IPS DF 4.7 (cell line): ENCODE data around the gene MAST4.

Experiments used
- DNase-seq: peaks from one replicate; pipeline ENCODE4 v3.0.0-alpha.2; 2013; ENCODE audit warnings: low spot score; ENCODE audit errors: extremely low read depth

Gene MAST4

DNA sequence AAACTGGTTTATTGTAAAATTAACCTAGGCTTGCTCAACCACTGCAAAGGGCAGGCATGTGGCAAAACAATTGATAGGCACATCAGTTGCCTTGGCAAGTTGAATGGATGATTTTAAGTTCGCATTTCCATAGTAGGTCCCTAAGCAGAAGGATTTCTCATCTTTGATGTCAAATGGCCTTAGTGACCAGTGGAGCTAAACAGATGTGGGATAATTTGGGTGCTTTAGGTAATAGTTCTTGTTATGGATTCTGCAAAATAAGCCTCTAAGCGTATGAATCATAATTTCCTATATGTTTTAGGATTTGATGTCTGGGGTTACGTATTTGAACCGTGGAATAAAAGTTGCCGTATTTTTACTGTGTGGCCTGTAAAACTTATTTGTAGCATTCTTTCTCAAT, 418.0 kb downstream of the MAST4 start:
- no peak for DNase-seq

- DNase-seq: no peak
Observed at GRCh38 chr5:67014957-67015400, 418.8 kb downstream of the MAST4 start.

DNA sequence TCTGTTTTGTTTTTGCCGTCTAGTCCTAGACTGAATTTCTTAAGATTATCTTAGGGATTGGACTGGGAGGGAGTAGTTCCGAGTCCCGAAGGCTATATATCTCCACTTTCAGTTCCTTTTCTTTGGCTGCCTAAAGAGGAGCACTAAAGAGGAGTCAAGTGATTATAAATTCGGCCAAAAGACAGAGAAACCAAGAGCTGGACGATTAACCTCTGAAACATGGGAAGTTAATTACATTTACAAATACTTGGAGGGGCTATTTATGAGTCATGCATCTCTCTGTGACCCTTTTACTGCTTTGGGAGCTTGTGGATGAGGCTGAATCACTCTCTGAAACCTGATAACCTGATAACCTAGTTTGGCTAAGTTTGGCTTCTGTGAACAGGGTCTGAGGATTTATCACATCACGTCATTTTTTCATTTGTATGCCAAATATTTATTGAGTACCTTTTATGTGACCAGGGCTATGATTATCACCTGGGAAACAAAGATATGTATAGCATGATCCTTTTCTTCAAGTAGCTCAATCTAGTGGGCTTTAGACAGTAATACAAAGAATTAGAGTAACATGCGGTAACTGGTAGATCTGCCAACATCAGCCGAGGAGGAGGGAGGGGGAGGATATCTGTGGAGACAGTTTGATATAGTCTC, 419.5 kb downstream of the MAST4 start:
- no peak for DNase-seq

GRCh38 chr5:67019065-67019845, 423.1 kb downstream of the MAST4 start:
- no peak for DNase-seq

- DNase-seq: no peak
Observed at GRCh38 chr5:67020096-67020615, 424.0 kb downstream of the MAST4 start.

DNA sequence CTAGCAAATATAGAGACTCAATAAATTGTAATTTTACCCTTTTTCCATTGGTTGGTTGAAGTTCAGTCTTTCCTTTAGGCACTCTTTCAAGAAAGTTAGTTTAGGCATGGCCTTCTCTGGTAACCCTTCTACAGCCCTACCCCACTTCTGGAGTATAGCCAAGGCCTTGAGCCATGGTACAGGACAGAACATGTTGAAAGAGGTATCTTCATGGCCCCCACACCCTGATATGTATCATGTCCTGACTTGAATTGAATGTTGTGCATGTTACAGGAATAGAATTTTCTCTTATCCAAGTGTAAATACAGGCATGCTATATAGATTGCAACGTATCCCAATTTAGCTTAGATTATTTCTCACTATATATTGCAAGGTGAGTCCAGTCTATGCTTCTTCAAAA, 424.8 kb downstream of the MAST4 start:
- DNase-seq: no peak

GRCh38 chr5:67021521-67021920, 425.3 kb downstream of the MAST4 start:
- no peak for DNase-seq

DNA sequence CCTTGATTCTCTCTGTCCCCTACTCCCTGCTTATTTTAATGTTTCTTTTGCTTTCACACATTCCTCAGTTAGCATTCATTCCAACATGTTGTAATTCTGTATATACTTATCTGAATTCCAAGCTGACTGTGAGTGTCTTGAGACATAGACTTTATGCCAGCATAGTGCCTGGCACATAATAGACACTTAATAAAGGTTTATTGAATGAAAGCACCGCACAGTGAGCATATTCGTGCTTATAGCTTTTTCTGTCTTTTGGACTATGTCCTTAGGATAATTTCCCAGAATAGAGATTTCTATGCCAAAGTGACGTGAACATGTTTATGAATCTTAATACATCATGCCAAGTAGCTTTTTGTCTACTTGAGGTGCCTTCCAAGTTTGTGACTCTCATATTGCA, 425.8 kb downstream of the MAST4 start:
- no peak for DNase-seq

DNA sequence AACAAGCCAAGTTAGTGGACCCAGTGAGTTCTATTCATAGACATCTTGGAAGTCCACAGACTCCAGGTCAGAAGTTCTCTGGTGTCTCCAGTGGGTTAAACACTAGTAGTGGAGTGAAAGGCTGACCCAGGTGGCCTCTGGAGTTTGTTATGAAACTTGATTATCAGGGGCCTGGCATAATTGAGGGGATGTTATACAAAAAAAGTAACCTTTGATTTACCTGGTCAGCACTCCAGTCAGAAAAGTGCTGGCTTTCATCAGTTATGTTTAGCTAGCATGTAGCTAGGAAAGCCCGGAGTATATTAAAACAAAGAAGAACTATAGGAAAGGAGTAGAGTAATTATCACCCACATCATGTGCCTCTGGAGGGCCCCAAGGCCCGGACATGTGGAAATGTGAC, 429.3 kb downstream of the MAST4 start:
- no peak for DNase-seq

GRCh38 chr5:67026278-67026677, 430.1 kb downstream of the MAST4 start:
- no peak for DNase-seq

DNA sequence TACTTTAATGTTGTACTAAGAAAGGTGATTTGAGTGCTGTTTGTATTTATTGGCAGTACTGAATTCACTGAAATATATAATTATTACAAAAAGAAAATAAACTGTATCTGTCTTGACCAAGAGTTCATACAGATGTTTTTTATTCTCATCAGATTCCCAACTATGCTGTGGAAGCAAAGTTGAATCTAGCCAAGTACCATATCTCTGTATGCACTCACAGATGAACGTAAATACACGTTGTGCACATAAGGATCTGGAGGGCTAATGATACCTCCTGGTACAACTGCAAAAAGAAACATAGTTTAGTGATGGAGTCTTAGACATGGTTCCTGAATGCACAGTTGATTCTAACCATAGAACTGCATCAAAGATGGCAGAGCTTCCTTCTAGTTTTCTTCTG, 431.0 kb downstream of the MAST4 start:
- DNase-seq: no peak

- DNase-seq: no peak
Observed at GRCh38 chr5:67028371-67028770, 432.2 kb downstream of the MAST4 start.

GRCh38 chr5:67028941-67029340, 432.7 kb downstream of the MAST4 start:
- no peak for DNase-seq

DNA sequence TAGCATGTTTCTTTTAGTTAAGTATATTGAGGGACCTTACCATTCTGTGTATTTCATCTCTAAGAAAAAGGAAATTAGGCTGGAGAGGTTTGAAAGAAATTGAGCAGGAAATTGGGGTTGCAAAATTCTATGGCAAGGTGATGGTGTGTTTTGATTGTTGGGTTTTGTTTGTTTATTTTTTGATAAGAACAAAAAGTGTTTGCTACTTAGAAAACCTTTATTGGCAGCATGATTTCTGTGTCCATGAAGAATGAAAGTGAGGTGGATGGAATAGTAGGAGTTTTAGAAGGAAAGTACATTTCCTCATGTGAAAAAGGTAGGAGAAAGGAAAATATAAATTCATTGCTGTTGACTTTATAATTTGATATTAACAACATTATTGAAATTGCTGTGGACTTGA, 433.3 kb downstream of the MAST4 start:
- DNase-seq: no peak

DNA sequence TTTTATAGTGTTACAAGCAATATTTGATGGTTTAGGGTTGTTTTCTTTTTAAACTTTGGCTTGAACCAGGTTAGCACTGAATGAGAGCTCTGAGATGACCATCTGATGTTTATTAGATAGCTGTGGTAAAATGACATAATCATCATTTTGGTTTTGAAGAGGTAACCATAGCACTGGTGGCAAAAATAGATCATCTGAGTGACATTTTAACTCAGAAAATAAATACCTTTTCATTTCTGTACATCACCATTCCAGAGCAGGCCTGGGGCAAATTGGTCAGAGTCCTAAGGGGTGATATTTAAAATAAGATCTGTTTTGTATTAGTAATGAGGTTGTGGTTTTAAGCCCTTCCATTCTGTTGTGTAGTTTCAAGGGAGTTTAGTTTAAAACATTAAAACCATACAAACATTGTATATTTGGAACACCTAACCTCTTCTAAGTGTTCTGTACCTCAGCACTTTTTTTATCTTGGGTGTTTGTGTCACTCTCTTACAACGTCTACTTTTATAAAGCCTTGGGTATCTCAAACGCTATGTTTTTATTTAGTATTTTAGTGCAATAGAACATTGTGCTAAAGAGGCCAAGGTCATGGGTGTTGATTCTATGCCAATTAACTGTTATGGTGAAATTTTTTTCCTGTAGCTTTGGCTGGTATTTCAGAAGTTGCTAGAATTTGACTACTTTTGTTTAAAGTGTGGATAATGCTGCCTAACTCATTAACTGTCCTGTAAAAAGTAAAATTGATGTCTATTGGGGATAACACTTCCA, 434.3 kb downstream of the MAST4 start:
- no peak for DNase-seq

DNA sequence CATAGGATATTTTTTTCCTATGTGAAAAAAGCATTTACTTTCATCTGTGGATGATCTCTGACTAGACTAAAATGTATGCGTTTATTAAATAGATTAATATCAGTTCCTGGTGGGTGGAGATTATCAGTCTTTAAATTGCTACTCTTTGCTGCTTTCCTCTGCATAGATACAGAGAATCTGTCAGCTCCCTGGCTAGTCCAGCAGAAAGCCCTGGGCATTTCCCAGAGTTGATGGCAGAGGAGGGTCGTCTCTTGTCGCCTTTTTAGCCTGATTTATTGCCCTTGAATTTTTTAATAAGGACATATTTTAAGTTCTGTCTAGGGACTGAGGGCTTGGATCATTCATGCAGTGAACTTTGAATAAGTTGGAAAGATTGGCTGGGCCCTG, 434.9 kb downstream of the MAST4 start:
- DNase-seq: no peak

DNA sequence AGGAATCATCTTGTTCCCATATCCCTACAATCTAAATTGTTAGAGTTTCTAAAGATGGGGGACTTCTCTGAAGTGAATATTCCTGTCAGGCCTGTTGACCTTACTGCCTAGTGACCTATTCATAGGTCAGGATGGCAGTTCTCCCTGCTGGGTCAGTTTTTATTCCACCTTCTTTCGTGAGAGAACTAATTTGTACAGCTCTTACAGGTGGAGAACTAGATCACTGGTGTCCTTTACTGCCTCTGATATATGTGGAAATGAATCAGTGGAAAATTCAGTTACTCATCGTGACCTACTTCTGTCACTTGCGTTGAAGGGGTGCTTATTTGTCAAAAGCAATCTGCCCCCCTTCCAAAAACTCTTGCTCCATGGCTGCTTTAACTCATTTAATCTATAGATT, 435.5 kb downstream of the MAST4 start:
- no peak for DNase-seq

DNA sequence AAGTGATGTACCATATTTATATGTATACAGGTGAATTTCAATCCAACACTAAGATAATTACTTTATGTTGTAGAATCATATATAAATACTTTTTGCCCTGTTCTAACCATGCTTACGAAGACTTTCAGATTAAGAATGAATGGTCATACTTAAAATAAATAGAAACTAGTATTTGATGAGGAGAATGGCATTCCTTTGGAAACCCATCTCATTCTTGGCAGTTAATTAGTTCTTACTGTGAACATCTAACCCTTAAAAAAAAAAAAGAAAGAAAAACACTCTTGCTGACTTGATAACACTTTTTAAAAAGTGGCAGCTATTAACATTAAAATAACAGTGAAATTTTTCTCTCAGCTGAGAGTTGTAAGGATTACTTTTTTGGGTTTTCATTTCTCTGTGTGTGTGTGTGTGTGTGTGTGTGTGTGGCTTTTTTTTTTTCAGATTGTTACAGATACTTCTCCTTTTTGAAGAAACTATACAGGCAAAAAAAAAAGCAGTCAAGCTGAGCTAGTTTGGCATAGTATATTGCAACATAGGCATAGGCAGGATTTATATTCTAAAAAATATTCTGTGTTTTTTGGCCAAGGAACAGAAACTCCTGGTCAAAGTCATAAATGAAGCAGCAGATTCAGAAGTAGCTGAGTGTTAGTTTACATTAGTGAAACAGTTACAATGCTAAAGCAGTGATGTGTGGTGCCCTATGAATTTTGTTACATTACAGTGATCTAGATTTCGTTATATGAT, 436.9 kb downstream of the MAST4 start:
- no peak for DNase-seq

DNA sequence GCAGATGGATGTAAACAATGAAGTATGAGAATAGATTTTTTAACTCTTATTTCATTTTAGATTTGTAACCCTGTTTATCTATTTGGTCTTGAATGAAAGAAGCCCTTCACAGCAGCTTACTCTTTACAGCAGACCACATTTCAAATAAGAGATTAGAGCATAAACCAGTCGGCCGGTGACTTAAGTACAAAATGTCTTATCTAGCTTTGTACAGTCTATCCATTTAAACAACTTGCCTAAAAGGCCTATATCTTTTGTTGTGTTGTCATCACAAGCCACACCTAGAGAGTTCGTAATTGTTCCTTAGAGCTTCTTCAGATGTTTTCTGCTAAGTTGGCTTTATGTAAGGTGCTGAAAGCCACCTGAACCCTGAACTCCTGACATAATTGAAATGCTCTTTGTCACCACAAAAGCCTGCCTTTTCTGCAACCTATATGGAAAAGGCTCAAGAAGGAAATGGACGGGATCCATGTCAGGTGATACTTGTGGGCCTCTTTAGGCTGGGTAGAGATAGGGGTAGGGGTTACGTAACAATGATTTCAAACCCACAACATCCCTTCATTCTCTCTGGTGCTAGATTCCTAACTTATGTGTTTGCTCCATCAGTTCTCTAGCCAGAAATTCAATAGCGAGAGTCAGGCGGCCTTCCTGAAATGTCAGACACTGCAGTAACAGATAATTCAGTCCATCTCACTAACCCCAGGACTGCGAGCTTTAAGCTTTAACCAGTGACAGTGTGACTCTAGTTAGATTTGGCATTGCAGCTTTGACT, 437.9 kb downstream of the MAST4 start:
- no peak for DNase-seq

- no peak for DNase-seq
Observed at GRCh38 chr5:67035098-67035740, 439.0 kb downstream of the MAST4 start.
